ENCODE measurements around the gene MAK.
"Not testable (repeated sequence)": the region's sequence is repeated elsewhere in the genome, so short reads cannot be mapped to it uniquely, and the experiment has no call there.

The MAK gene

GRCh38 chr6:10866709-10867108 is 28.4 kb upstream of the MAK start:
- not testable (repeated sequence) for H3K27me3 Mint-ChIP-seq, H3K27ac Mint-ChIP-seq, H3K4me1 Mint-ChIP-seq, H3K9me3 Mint-ChIP-seq, H3K36me3 Mint-ChIP-seq, H3K4me3 Mint-ChIP-seq

GRCh38 chr6:10863031-10863430 is 24.7 kb upstream of the MAK start:
- not testable (repeated sequence) for H3K27me3 Mint-ChIP-seq, H3K4me1 Mint-ChIP-seq, H3K9me3 Mint-ChIP-seq, H3K4me3 Mint-ChIP-seq, H3K36me3 Mint-ChIP-seq, H3K27ac Mint-ChIP-seq

GRCh38 chr6:10862361-10862760 is 24.0 kb upstream of the MAK start:
- Mint-ChIP-seq H3K4me1 (no peaks in the 10 kb centered on the region), H3K9me3 (no peaks in the 10 kb centered on the region), H3K27ac (no peak overlapping the region), H3K27me3 (no peaks in the 10 kb centered on the region), H3K4me3 (no peak overlapping the region), H3K36me3 (no peaks in the 10 kb centered on the region)

- H3K36me3 Mint-ChIP-seq = no peaks in the 10 kb centered on the region
- no peaks in the 10 kb centered on the region for H3K9me3 Mint-ChIP-seq
- H3K4me3 Mint-ChIP-seq = no peak overlapping the region
- H3K4me1 Mint-ChIP-seq = no peaks in the 10 kb centered on the region
- no peaks in the 10 kb centered on the region for H3K27me3 Mint-ChIP-seq
- H3K27ac Mint-ChIP-seq = no peak overlapping the region
These were observed 22.7 kb upstream of the MAK start for GRCh38 chr6:10861086-10861485.

GRCh38 chr6:10857259-10857658 is 18.9 kb upstream of the MAK start:
- Mint-ChIP-seq H3K27me3 (peaks cover 3% of the 10 kb centered on the region), H3K4me1 (peaks cover 4% of the 10 kb centered on the region), H3K27ac (no peak overlapping the region), H3K4me3 (no peak overlapping the region), H3K9me3 (peaks cover 7% of the 10 kb centered on the region), H3K36me3 (peaks cover 5% of the 10 kb centered on the region)

GRCh38 chr6:10854922-10855632 is 16.7 kb upstream of the MAK start:
- Mint-ChIP-seq H3K4me3 (no peak overlapping the region), H3K4me1 (peaks cover 4% of the 10 kb centered on the region), H3K9me3 (peaks cover 7% of the 10 kb centered on the region), H3K27ac (no peak overlapping the region), H3K36me3 (peaks cover 5% of the 10 kb centered on the region), H3K27me3 (peaks cover 7% of the 10 kb centered on the region)

- H3K4me3 Mint-ChIP-seq, H3K4me1 Mint-ChIP-seq, H3K27ac Mint-ChIP-seq, H3K9me3 Mint-ChIP-seq, H3K36me3 Mint-ChIP-seq: not testable (repeated sequence)
- peaks cover 11% of the 10 kb centered on the region for H3K27me3 Mint-ChIP-seq
These were observed 15.5 kb upstream of the MAK start for GRCh38 chr6:10853849-10854300.

GRCh38 chr6:10852361-10852960 is 14.1 kb upstream of the MAK start:
- peaks cover 7% of the 10 kb centered on the region for H3K9me3 Mint-ChIP-seq
- peaks cover 5% of the 10 kb centered on the region for H3K36me3 Mint-ChIP-seq
- H3K27me3 Mint-ChIP-seq = peaks cover 11% of the 10 kb centered on the region
- no peak overlapping the region for H3K4me3 Mint-ChIP-seq
- no peak overlapping the region for H3K27ac Mint-ChIP-seq
- peaks cover 4% of the 10 kb centered on the region for H3K4me1 Mint-ChIP-seq

- H3K27me3 Mint-ChIP-seq = peaks cover 12% of the 10 kb centered on the region
- peaks cover 7% of the 10 kb centered on the region for H3K9me3 Mint-ChIP-seq
- H3K27ac Mint-ChIP-seq = no peak overlapping the region
- no peak overlapping the region for H3K4me3 Mint-ChIP-seq
- peaks cover 5% of the 10 kb centered on the region for H3K36me3 Mint-ChIP-seq
- H3K4me1 Mint-ChIP-seq = peaks cover 4% of the 10 kb centered on the region
These were observed 12.4 kb upstream of the MAK start for GRCh38 chr6:10850728-10851127.

GRCh38 chr6:10849901-10850300 is 11.6 kb upstream of the MAK start:
- Mint-ChIP-seq H3K36me3 (peaks cover 5% of the 10 kb centered on the region), H3K4me3 (no peak overlapping the region), H3K4me1 (peaks cover under 1% of the 10 kb centered on the region), H3K9me3 (peaks cover 7% of the 10 kb centered on the region), H3K27ac (no peak overlapping the region), H3K27me3 (peaks cover 15% of the 10 kb centered on the region)

- Mint-ChIP-seq H3K4me3 (no peak overlapping the region), H3K4me1 (no peaks in the 10 kb centered on the region), H3K9me3 (no peaks in the 10 kb centered on the region), H3K27ac (no peak overlapping the region), H3K36me3 (no peaks in the 10 kb centered on the region), H3K27me3 (peaks cover 14% of the 10 kb centered on the region)
These were observed 9.3 kb upstream of the MAK start for GRCh38 chr6:10847684-10848083.

GRCh38 chr6:10843554-10843953 is 5.2 kb upstream of the MAK start:
- no peaks in the 10 kb centered on the region for H3K9me3 Mint-ChIP-seq
- H3K27ac Mint-ChIP-seq = no peak overlapping the region
- H3K27me3 Mint-ChIP-seq = peaks cover 27% of the 10 kb centered on the region

GRCh38 chr6:10838794-10839333 is 525 bp upstream of the MAK start:
- Mint-ChIP-seq H3K27me3 (peaks cover 46% of the 10 kb centered on the region), H3K4me1 (peaks cover 22% of the 10 kb centered on the region), H3K36me3 (peaks cover 2% of the 10 kb centered on the region), H3K9me3 (peaks cover 4% of the 10 kb centered on the region), H3K4me3 (peak overlapping the region; percentile 83), H3K27ac (no peak overlapping the region)

More at GRCh38 chr6:10843554-10843953, 5.2 kb upstream of the MAK start:
- no peaks in the 10 kb centered on the region for H3K36me3 Mint-ChIP-seq
- no peak overlapping the region for H3K4me3 Mint-ChIP-seq
- H3K4me1 Mint-ChIP-seq = peaks cover 7% of the 10 kb centered on the region

- peaks cover 44% of the 10 kb centered on the region for H3K27me3 Mint-ChIP-seq
- H3K27ac Mint-ChIP-seq = no peak overlapping the region
- peaks cover 4% of the 10 kb centered on the region for H3K9me3 Mint-ChIP-seq
- H3K36me3 Mint-ChIP-seq = peaks cover 2% of the 10 kb centered on the region
- H3K4me1 Mint-ChIP-seq = peaks cover 22% of the 10 kb centered on the region
- H3K4me3 Mint-ChIP-seq = peak overlapping the region; percentile 83
These were observed 731 bp downstream of the MAK start for GRCh38 chr6:10837622-10837994.

- peak overlapping the region; percentile 83 for H3K4me3 Mint-ChIP-seq
- H3K27me3 Mint-ChIP-seq = peaks cover 42% of the 10 kb centered on the region
- H3K9me3 Mint-ChIP-seq = peaks cover 4% of the 10 kb centered on the region
- peaks cover 22% of the 10 kb centered on the region for H3K4me1 Mint-ChIP-seq
- H3K27ac Mint-ChIP-seq = peak overlapping the region; percentile 39
- peaks cover 2% of the 10 kb centered on the region for H3K36me3 Mint-ChIP-seq
These were observed 1.2 kb downstream of the MAK start for GRCh38 chr6:10837009-10837621.

GRCh38 chr6:10834823-10835222 is 3.5 kb downstream of the MAK start:
- Mint-ChIP-seq H3K4me3 (no peak overlapping the region), H3K36me3 (peaks cover 2% of the 10 kb centered on the region), H3K27ac (no peak overlapping the region), H3K4me1 (peaks cover 22% of the 10 kb centered on the region), H3K27me3 (peaks cover 33% of the 10 kb centered on the region), H3K9me3 (peaks cover 4% of the 10 kb centered on the region)
